ENCODE data around the gene ANTXR2.

DNA sequence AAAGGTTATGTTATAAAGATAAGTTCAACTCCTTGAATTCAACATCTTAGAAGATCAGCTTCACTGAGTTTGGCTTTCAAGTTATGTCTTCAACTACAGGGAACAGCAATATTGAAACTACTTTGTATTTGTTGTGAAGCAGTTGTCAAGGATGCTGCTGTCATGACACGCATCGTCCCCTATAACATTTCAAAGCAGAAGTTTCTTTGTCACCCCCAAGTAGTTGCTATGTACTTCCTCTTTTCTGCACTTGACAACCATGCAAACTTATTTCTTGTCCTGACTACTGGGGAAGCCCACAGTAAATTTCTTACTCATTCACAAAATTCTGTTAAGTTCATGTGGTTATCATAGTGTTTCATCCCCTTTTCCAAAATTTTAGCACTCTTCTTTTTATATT lies 14.3 kb downstream of the ANTXR2 start:
- TF ChIP-seq POLR2A (IDR thresholded peaks at IDR 0.05; ENCODE audit: low read depth, low read length) (no peak), TAF1 (IDR thresholded peaks at IDR 0.05; ENCODE audit: borderline replicate concordance, low read depth, low read length) (no peak)

All from GM12892 (cell line).